WTC11 (cell line): ENCODE measurements around the gene ITGAX. TPM values are rescaled to one million over a fixed set of nuclear protein-coding genes. Genes with fewer than 3 reads are reported as not detected.

Source experiments
- ATAC-seq: fragments of 200-7000 bp; cut with Tn5 transposase; 2 replicates; pipeline ENCODE4 v1.10.0; 2021; ENCODE audit warnings: mild to moderate bottlenecking, moderate library complexity
- CTCF ChIA-PET: fragments of 300-600 bp; sonication (Branson Sonifier 250); formaldehyde crosslinking; loops from one replicate; lab custom pipeline; 2021; ENCODE audit warnings: antibody characterized with exemption; lab: Charles Lee
- POLR2A ChIA-PET: fragments of 350-600 bp; sonication (Branson Sonifier 250); formaldehyde crosslinking; loops from one replicate; lab custom pipeline; 2021; ENCODE audit warnings: antibody characterized with exemption; lab: Charles Lee
- DNase-seq: peaks from one replicate; pipeline ENCODE4 v3.0.0; 2021; ENCODE audit warnings: low spot score
- H3K27ac Mint-ChIP-seq: 2 replicates; pipeline ENCODE4 v1.8.0; 2021; ENCODE audit warnings: mixed read lengths
- H3K27me3 Mint-ChIP-seq: 2 replicates; pipeline ENCODE4 v1.8.0; 2021; ENCODE audit warnings: low read depth, mild to moderate bottlenecking, moderate library complexity, mixed read lengths
- H3K36me3 Mint-ChIP-seq: 2 replicates; pipeline ENCODE4 v1.8.0; 2021; ENCODE audit warnings: mixed read lengths
- H3K4me1 Mint-ChIP-seq: 2 replicates; pipeline ENCODE4 v1.8.0; 2022; ENCODE audit warnings: mixed read lengths
- H3K4me3 Mint-ChIP-seq: 2 replicates; pipeline ENCODE4 v1.8.0; 2021; ENCODE audit warnings: mild to moderate bottlenecking, moderate library complexity, mixed read lengths
- H3K9me3 Mint-ChIP-seq: 2 replicates; pipeline ENCODE4 v1.8.0; 2021; ENCODE audit warnings: mixed read lengths
- AR ChIP-seq: fragments of 250-450 bp; sonication (Bioruptor Pico); IDR thresholded peaks from 2 replicates; pipeline ENCODE4 v1.9.0; 2021; ENCODE audit warnings: mild to moderate bottlenecking
- CREM ChIP-seq: sonication (generic); formaldehyde crosslinking; IDR thresholded peaks from 2 replicates; pipeline ENCODE4 v1.8.1; 2022; ENCODE audit warnings: mild to moderate bottlenecking, missing genetic modification reagents, moderate library complexity
- EMX1 ChIP-seq: fragments of 250-450 bp; sonication (Bioruptor Pico); IDR thresholded peaks from 2 replicates; pipeline ENCODE4 v1.8.0; 2021; ENCODE audit warnings: mild to moderate bottlenecking
- ERG ChIP-seq: fragments of 250-450 bp; sonication (Bioruptor Pico); IDR thresholded peaks from 2 replicates; pipeline ENCODE4 v1.8.0; 2021; ENCODE audit warnings: mild to moderate bottlenecking
- ESRRA ChIP-seq: sonication (generic); formaldehyde crosslinking; IDR thresholded peaks from 2 replicates; pipeline ENCODE4 v1.8.1; 2022; ENCODE audit warnings: mild to moderate bottlenecking, missing genetic modification reagents, borderline replicate concordance
- GABPB1 ChIP-seq: sonication (generic); formaldehyde crosslinking; IDR thresholded peaks from 2 replicates; pipeline ENCODE4 v1.8.1; 2023; ENCODE audit warnings: mild to moderate bottlenecking, missing genetic modification reagents
- JUN ChIP-seq: sonication (generic); formaldehyde crosslinking; IDR thresholded peaks from 2 replicates; pipeline ENCODE4 v1.8.0; 2023; ENCODE audit warnings: mild to moderate bottlenecking, missing genetic modification reagents
- MAX ChIP-seq: sonication (generic); formaldehyde crosslinking; IDR thresholded peaks from 2 replicates; pipeline ENCODE4 v1.8.0; 2022; ENCODE audit warnings: mild to moderate bottlenecking, missing genetic modification reagents
- NFYB ChIP-seq: sonication (generic); formaldehyde crosslinking; conservative IDR thresholded peaks from 2 replicates; pipeline ENCODE4 v1.8.0; 2022; ENCODE audit warnings: low read depth, missing genetic modification reagents
- NR3C1 ChIP-seq: sonication (generic); formaldehyde crosslinking; conservative IDR thresholded peaks from 2 replicates; pipeline ENCODE4 v1.8.1; 2023; ENCODE audit warnings: low read depth, mild to moderate bottlenecking, missing genetic modification reagents
- PRRX2 ChIP-seq: fragments of 250-450 bp; sonication (Bioruptor Pico); IDR thresholded peaks from 2 replicates; pipeline ENCODE4 v1.8.0; 2021; ENCODE audit warnings: mild to moderate bottlenecking
- SP1 ChIP-seq: sonication (generic); formaldehyde crosslinking; conservative IDR thresholded peaks from 2 replicates; pipeline ENCODE4 v1.8.1; 2022; ENCODE audit warnings: missing genetic modification reagents
- TEAD1 ChIP-seq: sonication (generic); formaldehyde crosslinking; IDR thresholded peaks from 2 replicates; pipeline ENCODE4 v1.8.0; 2022; ENCODE audit warnings: mild to moderate bottlenecking, missing genetic modification reagents
- ZBTB21 ChIP-seq: sonication (generic); formaldehyde crosslinking; IDR thresholded peaks from 2 replicates; pipeline ENCODE4 v1.8.1; 2023; ENCODE audit warnings: mild to moderate bottlenecking, missing genetic modification reagents, borderline replicate concordance
- ZNF219 ChIP-seq: sonication (generic); formaldehyde crosslinking; IDR thresholded peaks from 2 replicates; pipeline ENCODE4 v1.8.0; 2023; ENCODE audit warnings: missing genetic modification reagents, mild to moderate bottlenecking, borderline replicate concordance
- ZNF396 ChIP-seq: fragments of 250-450 bp; sonication (Bioruptor Pico); IDR thresholded peaks from 2 replicates; pipeline ENCODE4 v1.8.0; 2021; ENCODE audit warnings: mild to moderate bottlenecking, moderate library complexity, borderline replicate concordance
- ZSCAN18 ChIP-seq: fragments of 250-450 bp; sonication (Bioruptor Pico); IDR thresholded peaks from 2 replicates; pipeline ENCODE4 v2.1.2; 2022; ENCODE audit warnings: mild to moderate bottlenecking, moderate library complexity
- total RNA-seq: library from RNA; stranded (reverse); gene quantifications from 3 replicates; pipeline ENCODE4 v1.2.3, GENCODE V29; 2021
- TF ChIP-seq, protein P1 (sequence below): sonication (generic); formaldehyde crosslinking; IDR thresholded peaks from 2 replicates; pipeline ENCODE4 v1.8.0; 2022; ENCODE audit warnings: mild to moderate bottlenecking, missing genetic modification reagents
- TF ChIP-seq, protein P2 (sequence below): fragments of 250-450 bp; sonication (Bioruptor Pico); IDR thresholded peaks from 2 replicates; pipeline ENCODE4 v1.9.0; 2021; ENCODE audit warnings: moderate library complexity, mild to moderate bottlenecking, inconsistent platforms, borderline replicate concordance
- TF ChIP-seq, protein P3 (sequence below): fragments of 200-600 bp; IDR thresholded peaks from 2 replicates; pipeline ENCODE4 v1.8.0; 2022; ENCODE audit warnings: antibody characterized with exemption
- TF ChIP-seq, protein P4 (sequence below): sonication (generic); formaldehyde crosslinking; IDR thresholded peaks from 2 replicates; pipeline ENCODE4 v1.8.0; 2022; ENCODE audit warnings: mild to moderate bottlenecking, missing genetic modification reagents
- TF ChIP-seq, protein P5 (sequence below): fragments of 250-450 bp; sonication (Bioruptor Pico); IDR thresholded peaks from 2 replicates; pipeline ENCODE4 v1.9.0; 2021; ENCODE audit warnings: mild to moderate bottlenecking

ITGAX gene
- total RNA-seq, 1 experiment from 2014 or later: 0.33 TPM

- no peak for ATAC-seq
- TF ChIP-seq, protein P1, sequence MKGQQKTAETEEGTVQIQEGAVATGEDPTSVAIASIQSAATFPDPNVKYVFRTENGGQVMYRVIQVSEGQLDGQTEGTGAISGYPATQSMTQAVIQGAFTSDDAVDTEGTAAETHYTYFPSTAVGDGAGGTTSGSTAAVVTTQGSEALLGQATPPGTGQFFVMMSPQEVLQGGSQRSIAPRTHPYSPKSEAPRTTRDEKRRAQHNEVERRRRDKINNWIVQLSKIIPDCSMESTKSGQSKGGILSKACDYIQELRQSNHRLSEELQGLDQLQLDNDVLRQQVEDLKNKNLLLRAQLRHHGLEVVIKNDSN (CRISPR knock-in tag): no peak
- TF ChIP-seq, protein P2, sequence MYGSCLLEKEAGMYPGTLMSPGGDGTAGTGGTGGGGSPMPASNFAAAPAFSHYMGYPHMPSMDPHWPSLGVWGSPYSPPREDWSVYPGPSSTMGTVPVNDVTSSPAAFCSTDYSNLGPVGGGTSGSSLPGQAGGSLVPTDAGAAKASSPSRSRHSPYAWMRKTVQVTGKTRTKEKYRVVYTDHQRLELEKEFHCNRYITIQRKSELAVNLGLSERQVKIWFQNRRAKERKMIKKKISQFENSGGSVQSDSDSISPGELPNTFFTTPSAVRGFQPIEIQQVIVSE (CRISPR knock-in tag): no peak
- no peak for TF ChIP-seq SP1
- TF ChIP-seq NR3C1: no peak
- TF ChIP-seq, protein P3, sequence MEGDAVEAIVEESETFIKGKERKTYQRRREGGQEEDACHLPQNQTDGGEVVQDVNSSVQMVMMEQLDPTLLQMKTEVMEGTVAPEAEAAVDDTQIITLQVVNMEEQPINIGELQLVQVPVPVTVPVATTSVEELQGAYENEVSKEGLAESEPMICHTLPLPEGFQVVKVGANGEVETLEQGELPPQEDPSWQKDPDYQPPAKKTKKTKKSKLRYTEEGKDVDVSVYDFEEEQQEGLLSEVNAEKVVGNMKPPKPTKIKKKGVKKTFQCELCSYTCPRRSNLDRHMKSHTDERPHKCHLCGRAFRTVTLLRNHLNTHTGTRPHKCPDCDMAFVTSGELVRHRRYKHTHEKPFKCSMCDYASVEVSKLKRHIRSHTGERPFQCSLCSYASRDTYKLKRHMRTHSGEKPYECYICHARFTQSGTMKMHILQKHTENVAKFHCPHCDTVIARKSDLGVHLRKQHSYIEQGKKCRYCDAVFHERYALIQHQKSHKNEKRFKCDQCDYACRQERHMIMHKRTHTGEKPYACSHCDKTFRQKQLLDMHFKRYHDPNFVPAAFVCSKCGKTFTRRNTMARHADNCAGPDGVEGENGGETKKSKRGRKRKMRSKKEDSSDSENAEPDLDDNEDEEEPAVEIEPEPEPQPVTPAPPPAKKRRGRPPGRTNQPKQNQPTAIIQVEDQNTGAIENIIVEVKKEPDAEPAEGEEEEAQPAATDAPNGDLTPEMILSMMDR: no peak
- no peak for TF ChIP-seq ZSCAN18 (CRISPR knock-in tag)
- no peak for TF ChIP-seq ERG
- no peak for TF ChIP-seq ESRRA (CRISPR knock-in tag)
- TF ChIP-seq ZNF219 (CRISPR knock-in tag): no peak
- TF ChIP-seq, all 79 proteins: peak for 0
- H3K4me3 Mint-ChIP-seq: no peak overlapping the region
- POLR2A ChIA-PET: interaction anchor here (1.1 kb wide), 1 partner anchor 39 kb away, joined by 5 read pairs; no protein-coding TSS in a partner anchor
- DNase-seq: no peak
- H3K27me3 Mint-ChIP-seq: peaks cover 4% of the 10 kb centered on the region; the same call in 1 of the 2 replicates
- H3K36me3 Mint-ChIP-seq: no peaks in the 10 kb centered on the region
- H3K9me3 Mint-ChIP-seq: no peaks in the 10 kb centered on the region
- CTCF ChIA-PET: no interaction called here
- H3K27ac Mint-ChIP-seq: no peak overlapping the region
- H3K4me1 Mint-ChIP-seq: no peaks in the 10 kb centered on the region
These were observed 56.3 kb downstream of the ITGAX start for GRCh38 chr16:31411024-31411844.

DNA sequence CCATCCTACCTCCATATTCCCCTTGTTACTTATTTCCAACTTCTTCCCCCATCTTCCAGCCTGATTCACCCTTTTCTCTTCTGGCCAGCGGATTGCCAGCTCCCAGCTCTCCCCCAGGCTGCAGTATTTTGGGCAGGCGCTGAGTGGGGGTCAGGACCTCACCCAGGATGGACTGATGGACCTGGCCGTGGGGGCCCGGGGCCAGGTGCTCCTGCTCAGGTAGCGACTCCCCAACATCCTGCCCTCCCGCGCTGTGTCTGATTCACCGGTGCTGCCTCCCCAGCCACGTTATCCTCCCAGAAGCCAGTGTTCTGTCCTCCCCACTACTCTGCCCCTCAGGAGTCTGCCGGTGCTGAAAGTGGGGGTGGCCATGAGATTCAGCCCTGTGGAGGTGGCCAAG lies 57.8 kb downstream of the ITGAX start:
- TF ChIP-seq GABPB1 (CRISPR knock-in tag) (no peak), ZNF396 (CRISPR knock-in tag) (no peak), CREM (CRISPR knock-in tag) (no peak), PRRX2 (CRISPR knock-in tag) (no peak), AR (CRISPR knock-in tag) (no peak), TEAD1 (no peak), JUN (CRISPR knock-in tag) (no peak), EMX1 (CRISPR knock-in tag) (no peak), ZSCAN18 (CRISPR knock-in tag) (no peak), NFYB (CRISPR knock-in tag) (no peak), ZBTB21 (no peak), SP1 (no peak), MAX (no peak)
- TF ChIP-seq, protein P4, sequence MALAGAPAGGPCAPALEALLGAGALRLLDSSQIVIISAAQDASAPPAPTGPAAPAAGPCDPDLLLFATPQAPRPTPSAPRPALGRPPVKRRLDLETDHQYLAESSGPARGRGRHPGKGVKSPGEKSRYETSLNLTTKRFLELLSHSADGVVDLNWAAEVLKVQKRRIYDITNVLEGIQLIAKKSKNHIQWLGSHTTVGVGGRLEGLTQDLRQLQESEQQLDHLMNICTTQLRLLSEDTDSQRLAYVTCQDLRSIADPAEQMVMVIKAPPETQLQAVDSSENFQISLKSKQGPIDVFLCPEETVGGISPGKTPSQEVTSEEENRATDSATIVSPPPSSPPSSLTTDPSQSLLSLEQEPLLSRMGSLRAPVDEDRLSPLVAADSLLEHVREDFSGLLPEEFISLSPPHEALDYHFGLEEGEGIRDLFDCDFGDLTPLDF (CRISPR knock-in tag): no peak
- TF ChIP-seq, protein P5, sequence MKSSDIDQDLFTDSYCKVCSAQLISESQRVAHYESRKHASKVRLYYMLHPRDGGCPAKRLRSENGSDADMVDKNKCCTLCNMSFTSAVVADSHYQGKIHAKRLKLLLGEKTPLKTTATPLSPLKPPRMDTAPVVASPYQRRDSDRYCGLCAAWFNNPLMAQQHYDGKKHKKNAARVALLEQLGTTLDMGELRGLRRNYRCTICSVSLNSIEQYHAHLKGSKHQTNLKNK: no peak
- Mint-ChIP-seq H3K36me3 (no peaks in the 10 kb centered on the region), H3K27me3 (peaks cover 4% of the 10 kb centered on the region; the same call in 1 of the 2 replicates), H3K27ac (no peak overlapping the region), H3K4me3 (no peak overlapping the region), H3K9me3 (no peaks in the 10 kb centered on the region), H3K4me1 (no peaks in the 10 kb centered on the region)
- ChIA-PET POLR2A (no interaction called here), CTCF (interaction anchor here (0.6 kb wide), 1 partner anchor 190 kb away, joined by 3 read pairs; no protein-coding TSS in a partner anchor)
- DNase-seq (no peak), ATAC-seq (no peak)
